ENCODE data around the gene SIK2.

The SIK2 gene

DNA sequence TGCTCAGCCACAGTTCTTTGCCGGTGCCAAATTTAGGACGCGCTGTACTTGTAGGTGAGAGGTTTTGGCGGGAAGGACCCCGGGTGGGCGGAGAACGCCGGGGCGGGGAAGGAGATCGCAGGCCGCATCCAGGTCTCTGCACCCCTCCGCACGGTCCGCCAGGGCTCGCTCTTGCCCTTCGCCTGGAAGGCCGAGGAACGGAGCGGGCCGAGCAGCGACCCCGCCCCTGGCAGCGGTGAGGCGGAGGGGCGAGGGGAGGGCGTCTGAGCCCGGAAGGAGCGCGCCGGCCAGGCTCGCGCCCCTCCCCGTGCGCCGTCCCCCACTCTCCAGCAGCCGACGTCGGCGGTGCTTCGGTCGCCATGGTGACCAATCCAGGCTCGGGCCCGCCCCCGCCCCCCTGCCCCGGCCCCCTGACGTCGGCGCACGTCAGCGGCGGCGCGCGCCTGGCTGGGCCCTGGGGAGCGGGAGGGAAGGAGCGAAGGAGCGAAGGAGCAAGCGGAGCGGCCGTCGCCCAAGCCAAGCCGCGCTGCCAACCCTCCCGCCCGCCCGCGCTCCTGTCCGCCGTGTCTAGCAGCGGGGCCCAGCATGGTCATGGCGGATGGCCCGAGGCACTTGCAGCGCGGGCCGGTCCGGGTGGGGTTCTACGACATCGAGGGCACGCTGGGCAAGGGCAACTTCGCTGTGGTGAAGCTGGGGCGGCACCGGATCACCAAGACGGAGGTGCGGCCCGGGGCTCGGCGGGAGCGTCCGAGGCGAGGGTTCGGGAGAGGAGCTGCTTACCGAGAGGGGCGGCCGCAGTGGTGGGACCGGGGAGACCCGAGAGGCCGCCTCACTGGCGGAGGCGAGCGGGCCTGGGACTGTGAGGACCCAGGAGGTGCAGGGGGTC, at the start of gene SIK2:
TSS of gene SIK2 (plus strand) at position 471 of the 886 bp plus-strand sequence. CDS start at position 586, 115 bp downstream.
- peak; percentile 83 to 84 for DNase-seq

DNA sequence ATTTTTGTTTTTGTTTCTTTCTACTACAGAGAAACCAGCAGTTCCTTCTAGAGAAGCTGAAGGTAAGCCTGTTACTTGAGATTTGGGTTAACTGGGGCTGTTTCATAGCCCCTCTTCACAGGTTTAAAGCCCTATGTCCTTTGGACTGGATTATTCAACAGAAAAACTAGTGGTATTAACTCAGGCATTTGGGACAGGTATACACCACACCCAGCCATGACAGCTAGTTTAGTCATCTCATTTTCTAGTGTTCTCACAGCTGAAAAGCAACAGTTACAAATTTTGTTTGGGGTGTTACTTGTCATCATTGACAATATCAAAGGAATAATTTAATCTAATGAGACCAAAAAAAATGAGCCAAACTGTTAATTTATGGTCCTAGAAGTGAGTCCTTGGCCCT, 47.7 kb upstream of the SIK2 start:
- DNase-seq = no peak

DNA sequence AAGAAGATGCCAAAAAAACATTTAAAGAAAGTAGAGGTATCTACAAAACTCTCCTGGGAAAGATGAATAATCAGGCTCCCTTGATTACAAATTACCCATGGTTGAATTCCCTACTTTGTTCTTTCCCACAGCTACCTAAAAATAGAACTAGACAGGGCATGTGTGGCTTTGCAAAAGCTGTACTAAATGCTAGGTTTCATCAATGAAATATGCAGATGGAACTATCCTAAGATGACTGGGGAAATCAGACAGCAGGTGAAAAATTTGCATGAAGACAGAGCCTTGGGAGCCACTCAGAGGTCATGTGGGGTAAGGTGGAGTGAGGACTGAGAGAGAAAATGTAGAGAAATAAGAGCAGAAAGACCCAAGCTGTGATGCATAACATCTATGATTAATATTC, 47.0 kb upstream of the SIK2 start:
- DNase-seq = no peak

DNA sequence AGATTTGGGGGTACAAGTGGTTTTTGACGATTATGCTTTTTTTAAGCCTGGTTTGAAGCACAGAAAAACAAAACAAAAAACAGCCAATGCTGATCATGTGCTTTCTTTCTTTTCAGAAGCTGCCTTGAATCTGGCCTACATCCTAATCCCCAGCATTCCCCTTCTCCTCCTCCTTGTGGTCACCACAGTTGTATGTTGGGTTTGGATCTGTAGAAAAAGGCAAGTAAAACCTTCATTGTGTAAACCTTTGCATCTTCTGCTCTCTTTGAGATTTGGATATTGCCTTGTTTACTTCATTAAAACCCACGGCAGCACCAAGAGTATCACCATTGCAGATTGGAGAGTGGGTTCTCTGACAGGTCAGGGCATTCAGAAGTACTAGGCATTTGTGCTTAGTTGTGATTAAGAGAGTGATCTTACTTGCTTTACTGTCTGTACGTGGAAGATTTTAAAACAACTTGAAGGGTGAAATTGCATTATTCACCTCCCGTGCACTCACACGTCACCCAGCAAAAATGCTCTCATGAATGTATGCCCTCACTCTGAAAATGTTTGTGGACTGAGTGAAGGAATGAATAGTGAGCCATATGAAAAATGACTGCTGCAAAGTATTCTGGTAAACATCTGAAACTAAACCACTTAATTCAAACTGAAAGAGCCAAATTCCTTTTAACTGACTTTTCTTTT, 44.7 kb upstream of the SIK2 start:
- DNase-seq = no peak

DNA sequence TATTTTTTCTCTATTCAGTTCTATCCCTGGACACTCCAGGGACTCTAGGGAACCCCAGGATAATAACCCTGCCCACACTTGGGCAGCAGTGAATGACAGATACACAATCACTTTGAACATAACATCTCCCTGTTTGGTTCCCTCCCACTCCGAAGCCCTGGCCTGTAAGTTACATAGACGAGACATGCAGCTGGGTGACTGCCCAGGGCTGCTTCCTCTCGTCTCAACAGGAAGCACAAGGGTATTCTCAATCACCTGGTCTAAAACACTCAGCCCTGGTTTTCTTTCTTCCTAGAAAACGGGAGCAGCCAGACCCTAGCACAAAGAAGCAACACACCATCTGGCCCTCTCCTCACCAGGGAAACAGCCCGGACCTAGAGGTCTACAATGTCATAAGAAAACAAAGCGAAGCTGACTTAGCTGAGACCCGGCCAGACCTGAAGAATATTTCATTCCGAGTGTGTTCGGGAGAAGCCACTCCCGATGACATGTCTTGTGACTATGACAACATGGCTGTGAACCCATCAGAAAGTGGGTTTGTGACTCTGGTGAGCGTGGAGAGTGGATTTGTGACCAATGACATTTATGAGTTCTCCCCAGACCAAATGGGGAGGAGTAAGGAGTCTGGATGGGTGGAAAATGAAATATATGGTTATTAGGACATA, 42.3 kb upstream of the SIK2 start:
- no peak for DNase-seq

DNA sequence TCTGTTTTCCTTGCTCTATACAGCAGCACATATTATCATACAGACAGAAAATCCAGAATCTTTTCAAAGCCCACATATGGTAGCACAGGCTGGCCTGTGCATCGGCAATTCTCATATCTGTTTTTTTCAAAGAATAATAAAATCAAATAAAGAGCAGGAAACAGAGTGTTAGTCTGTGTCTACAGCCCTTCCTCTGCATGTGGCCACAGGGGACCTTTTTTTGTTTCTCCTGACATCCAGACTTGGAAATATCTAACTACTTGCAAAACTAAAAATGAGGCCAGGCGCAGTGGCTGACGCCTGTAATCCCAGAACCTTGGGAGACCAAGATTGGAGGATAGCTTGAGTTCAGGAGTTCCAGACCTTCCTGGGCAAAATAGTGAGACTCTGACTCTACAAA, 41.4 kb upstream of the SIK2 start:
- DNase-seq = no peak

DNA sequence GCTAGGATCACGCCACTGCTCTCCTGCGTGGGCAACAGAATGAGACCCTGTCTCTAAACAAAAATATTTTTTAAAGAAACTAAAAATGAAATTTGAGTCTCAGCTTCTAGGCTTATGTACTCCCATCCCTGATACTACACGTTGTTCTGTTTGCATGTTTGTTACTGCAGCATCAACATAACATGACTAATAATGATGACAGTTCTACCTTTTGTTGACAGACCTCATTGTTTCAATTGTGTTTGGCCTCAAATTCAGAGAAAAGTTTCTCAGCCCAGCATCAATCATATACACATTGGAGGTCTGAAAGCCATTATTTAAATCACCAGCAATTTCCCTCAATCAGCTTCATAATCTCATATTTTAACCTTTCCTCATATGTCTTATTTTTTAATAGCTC, 40.9 kb upstream of the SIK2 start:
- no peak for DNase-seq

DNA sequence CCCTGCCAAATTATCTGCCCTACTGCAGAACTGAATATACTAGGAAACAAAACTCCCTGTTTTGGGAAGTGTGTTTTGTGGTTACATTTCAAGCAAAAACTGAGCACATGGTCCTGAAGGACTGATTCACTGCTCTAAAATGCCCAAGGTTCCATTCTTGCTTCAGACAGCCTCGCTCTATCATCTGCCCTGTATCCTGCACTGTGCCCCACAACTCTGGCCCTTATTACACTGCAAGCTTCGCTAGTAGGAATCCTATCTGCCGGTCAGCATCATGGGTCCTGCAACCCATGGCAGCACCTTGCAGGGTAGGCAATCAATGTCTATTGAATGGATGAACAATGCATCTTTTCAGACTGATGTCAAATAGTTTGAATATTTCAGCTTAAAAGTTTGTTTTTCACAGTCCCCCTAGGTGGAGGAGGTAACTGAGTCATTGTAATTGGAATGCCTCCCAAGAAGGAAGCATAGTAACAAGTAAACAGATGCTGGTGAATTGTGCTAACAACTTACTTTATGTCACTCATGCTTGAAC, 40.4 kb upstream of the SIK2 start:
- DNase-seq = no peak

DNA sequence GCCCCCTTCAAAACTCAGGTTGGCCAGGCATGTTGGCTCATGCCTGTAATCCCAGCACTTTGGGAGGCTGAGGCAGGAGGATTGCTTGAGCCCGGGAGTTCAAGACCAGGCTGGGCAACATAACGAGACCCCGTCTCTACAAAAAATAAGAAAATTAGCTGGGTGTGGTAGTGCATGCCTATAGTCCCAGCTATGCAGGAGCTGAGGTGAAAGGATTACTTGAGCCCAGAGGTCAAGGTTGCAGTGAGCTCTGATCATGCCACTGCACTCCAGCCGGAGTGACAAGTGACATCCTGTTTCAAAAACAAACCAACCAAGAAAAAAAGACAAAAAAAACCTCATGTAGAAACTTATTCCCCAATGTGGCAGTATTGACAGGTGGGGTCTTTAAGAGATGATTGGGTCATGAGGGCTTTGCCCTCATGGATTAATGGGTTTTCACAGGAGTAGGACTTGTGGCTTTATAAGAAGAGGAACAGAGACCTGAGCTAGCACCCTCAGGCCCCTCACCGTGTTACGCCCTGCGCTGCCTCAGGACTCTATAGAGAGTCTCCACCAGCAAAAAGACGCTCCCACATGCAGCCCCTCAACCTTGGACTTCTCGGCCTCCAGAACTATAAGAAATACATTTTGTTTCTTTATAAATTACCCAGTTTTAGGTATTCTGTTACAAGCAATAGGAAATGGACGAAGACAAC, 39.4 kb upstream of the SIK2 start:
- DNase-seq = no peak

DNA sequence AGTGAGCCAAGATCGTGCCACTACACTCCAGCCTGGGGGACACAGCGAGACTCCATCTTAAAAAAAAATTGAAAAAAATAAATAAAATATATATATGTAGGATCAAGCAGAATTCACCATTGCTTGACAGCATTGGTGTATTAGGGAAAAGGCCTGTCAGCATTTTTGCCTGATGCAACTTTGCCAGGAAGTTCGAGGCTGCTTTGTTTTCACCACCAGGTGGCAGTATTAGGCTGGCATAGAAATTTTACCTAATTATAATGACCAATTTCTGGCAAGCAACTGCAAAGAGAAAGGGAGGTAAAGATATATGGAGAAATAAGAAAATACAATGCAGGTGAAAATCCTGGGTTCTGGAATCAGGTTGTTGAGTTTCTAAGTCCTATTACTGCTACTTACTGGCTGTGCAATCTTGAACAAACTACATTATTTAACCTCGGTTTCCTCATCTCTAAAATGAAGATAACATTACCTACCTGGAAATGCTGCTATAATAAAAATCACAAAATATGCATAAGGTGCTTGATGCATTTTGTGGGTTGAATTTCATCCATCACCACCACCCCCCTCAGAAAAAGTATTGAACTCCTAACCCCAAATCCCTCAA, 37.0 kb upstream of the SIK2 start:
- peak; percentile 51 to 71 for DNase-seq

DNA sequence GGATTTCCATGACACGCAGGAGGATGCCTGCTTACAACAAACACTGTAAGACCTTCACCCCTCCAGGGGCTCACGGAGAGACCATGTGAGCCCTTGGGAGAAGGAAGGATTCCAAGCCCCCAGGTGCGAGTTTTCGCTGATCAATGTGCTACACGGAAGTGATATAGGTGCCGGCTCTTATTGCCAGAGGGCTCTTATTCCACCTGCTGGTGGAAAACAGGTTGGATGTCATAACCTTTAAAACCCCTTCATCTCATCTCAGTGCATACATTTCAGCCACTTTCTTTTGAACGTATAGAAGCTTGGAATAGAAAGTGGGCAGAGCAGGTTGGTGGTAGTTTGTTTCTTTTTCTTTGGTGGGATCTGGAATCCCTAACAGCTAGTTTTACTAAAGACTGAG, 35.9 kb upstream of the SIK2 start:
- no peak for DNase-seq

DNA sequence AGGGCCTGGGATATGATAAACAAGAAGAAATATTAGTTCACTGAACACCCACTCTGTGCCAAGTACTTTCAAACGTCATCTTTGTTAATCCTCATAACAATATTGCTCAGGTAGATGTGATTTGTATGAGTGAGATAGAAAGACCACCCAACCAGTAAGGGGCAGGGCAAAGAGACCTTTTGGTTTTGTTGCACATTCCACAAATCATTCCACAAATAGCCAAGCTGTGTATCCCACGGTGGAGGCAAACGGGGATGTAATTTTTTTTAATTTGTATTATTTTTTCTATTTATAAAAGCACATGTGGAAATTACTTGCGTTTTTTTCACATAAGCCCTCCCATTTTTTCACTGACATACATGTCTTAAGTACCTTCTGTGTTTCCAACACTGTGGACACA, 32.8 kb upstream of the SIK2 start:
- no peak for DNase-seq

DNA sequence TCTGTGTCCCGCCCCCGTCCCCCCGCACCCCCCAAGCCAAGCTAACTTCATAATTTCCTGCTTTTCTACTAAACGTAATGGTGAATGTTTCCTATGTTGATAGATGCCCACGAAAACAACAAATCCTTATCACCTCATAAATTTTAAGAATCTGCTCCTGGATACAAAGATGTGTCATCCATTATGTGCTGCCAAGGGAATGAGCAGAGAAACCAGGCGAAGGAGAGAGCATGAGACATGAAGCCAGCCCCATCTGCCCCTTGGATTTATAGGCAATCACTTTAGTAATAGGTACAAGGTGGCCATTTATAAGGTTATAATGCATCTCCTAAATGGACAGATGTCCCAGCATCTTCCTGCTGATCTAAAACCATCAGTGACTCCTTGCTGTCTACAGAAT, 31.5 kb upstream of the SIK2 start:
- DNase-seq = no peak

DNA sequence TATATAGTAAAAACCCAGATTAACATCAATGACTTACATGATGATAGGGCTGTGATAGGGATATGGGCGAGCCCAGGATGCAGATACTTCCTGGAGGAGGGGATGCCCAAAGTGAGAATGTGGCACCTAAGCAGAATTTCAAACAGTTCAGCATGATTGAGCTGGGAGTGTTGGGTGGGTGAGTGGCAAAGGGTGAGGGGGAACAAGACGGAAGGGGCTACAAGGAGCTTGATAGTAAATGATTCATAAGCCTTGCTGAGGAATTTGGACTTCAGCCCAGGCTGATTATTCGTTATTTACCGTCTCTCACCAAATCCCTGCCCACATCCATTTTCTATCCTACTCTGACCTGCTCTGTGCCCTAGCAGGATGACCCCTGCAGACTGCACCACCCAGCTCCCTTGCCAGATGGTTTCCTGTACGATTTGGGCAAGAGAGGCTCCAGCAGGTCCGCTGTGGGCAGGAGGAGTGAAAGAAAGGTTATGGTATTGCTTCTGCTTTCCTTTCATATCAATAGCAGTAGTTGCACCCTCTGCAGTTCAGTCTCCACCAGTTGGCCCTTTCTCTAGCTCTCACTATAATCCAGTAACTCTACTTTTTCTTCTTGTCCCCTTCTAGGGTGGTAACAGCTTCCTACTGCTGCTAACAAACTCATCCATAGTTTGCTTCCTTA, 30.3 kb upstream of the SIK2 start:
- DNase-seq = no peak

DNA sequence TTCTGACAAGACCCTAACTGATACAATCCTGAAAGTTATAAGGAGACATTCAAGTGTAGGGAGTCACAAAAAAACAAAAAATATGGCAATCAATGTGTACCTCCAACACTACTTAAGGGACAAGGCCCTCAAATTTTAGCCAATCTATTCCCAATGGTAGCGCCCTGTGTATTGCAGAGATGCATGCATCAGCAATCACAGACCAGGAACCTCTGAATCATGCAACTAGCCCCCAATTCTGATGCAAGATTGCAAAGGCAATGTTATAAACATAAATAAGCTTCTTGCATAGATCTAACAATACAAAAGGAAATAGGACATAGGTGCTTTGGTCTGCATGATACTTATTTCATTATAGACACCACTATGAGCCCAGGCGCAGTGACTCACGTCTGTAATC, 29.7 kb upstream of the SIK2 start:
- DNase-seq = no peak

DNA sequence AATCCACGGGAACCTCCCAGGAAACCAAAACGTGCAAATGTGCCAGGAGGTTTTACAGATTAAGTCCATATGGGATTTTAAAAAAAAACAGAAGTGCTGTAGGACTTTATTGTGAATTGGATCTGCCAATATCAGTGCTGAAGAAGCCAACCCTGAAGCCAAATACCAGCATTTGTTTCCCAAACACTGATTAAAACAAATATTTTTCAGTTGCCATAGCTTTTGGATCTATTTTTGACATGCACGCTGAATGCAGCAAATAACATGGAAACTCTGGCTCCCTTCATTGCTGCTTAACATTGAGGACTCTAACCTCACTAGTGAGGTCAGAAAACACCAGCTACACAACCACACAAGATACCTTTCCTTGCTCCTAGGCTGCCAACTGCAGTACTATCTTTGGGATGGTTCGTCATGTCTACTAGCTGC, 28.4 kb upstream of the SIK2 start:
- DNase-seq = no peak

DNA sequence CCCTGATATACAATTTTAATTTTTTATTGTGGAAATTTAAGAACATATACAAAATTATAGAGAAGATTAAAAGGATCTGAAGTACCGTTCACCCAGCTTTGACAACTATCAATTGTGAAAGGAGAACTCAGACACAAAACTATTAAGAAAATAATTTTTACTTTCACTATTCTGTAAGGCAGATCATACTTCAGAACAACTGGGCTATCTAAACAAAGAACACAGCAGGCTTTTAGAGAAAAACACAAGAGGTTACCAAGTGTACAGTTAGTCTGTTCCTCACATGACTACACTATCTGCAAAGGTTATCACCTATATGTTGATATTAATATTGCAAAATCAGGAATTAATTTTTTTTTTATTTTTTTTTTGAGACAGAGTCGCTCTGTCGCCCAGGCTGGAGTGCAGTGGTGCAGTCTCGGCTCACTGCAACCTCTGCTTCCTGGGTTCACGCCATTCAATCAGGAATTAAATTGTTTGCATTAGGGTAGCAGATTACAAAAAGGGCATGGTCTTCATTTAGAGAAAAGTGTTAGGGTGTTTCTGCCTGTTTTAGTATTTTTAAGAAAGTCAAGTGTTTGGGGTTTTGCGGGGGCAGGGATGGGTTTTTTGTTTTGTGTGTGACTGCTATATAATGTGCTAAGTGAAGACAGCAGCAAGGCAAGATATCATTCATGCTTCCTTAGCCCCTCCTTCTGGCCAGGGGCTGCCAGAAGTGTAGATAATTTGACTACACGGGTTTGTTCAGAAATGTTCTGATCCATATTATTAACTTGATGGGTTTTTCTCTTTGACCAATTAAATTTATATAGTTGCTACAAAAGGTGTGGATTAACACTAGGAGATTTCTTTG, 27.6 kb upstream of the SIK2 start:
- no peak for DNase-seq

DNA sequence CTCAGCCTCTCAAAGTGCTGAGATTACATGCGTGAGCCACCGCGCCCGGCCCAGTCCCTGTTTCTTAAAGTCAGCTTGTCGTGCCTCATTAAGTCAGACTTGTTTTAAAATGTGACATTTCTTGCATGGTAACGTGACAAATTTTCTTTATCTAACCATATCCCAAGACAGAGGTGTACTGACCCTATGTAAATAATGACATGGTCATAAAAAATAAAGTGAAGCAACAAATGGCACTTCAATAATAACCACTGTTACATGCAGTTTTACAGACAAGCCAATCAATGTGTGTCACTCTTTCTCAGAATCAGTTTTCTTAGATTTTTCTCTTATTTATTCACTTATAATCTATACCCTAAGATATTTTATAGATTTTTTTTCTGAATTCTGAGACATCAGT, 26.5 kb upstream of the SIK2 start:
- DNase-seq = no peak

DNA sequence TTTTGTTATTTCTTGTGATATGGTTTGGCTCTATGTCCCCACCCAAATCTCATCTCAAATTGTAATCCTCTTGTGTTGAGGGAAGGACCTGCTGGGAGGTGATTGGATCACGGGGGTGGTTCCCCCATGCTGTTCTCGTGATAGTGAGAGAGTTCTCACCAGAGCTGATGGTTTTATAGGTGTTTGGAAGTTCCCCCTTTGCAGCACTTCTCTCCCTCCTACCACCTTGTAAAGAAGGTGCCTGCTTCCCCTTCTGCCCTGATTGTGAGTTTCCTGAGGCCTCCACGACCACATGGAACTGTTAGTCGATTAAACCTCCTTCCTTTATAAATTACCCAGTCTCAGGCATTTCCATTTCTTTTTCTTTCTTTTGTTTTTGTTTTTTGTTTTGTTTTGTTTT, 24.4 kb upstream of the SIK2 start:
- no peak for DNase-seq

DNA sequence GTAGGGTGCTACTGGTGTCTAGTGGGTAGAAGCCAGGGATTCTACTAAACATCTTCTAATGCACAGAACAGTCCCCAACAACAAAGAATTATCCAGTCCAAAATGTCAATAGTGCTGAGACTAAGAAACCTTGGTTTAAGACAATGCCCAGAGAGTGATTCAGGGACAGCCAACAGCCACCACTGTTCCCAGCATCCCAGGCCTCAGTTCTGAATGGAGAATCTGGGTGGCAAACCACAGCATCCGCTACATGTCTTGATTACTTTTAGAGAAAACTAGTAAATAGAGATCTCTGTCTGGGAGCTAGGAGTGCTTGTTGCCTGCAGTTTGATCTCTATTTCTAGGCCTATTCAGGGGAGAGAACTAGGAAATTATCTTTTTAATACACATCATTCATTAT, 20.9 kb upstream of the SIK2 start:
- DNase-seq = no peak

DNA sequence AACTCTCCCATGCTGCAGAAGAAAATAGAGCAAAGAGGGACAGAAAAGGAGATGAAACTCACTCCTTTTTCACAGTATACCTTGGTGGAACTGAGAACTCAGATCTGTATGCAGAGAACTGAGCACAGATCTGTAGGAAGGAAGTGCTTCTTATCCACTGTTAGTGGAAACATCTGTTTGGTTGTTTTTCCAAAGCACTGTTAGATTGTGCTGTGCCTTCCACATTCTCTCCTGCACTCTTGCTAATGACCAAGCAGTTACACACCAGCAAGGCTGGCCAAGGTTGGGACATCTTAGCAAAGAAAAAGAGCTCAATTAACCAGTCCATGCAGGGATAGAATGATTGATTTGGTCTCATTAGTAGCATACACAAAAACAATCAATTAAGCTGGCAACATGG, 20.1 kb upstream of the SIK2 start:
- no peak for DNase-seq
